SKM-1 treated with dmso at 0.1 percent for 144 hours (cell line): ENCODE measurements around the gene CMC1.
"Not testable (repeated sequence)": the region's sequence is repeated elsewhere in the genome, so short reads cannot be mapped to it uniquely, and the experiment has no call there.

Experiments used
- DNase-seq: peaks from one replicate; lab custom pipeline; 2025; ENCODE audit not compliant: unreplicated experiment; lab: John Stamatoyannopoulos, UW

The CMC1 gene

DNA sequence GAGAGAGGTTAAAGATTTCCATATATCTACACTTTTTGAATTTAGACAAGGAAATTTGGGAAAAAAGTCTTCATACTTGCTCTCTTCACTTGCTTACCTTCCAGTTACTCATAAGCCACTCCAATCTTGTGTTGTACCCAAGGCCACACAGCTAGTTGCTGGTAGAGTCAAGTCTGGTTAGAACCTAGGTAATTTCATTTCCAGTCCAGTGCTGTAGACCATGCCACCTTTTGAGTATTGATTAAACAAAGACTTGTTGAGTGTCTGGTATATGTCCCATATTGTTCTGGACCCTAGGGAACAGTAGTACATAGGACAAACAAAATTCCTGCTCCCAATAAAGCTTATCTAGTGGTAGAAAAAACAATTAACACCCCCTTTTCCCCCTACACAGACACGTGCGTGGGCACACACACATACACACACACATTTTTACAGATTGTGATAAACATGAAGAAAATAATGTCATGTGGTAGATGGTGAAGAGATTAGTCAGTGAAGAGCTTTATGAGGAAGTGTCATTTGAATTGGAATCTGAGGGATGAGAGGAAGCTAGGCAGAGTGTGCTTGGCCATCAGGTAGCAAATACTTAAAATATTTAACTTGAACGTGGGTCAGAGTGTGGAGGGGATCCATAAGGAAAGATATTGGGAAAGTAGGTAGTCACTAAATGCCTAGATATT lies 2.1 kb downstream of the CMC1 start:
- peak; percentile 13 for DNase-seq

DNA sequence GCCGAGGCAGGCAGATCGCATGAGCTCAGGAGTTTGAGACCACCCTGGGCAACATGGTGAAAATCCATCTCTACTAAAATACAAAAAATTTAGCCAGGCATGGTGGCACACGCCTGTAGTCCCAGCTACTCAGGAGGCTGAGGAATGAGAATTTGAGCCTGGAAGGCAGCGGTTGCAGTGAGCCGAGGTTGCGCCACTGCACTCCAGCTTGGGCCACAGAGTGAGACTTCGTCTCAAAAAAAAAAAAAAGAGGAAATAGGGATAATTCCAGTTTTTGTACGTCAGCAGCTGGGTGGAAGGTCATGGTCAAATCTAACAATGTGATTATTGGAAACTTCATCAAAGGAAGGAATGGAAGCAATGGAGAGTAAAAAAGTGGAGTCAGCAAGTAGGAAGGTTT lies 3.1 kb downstream of the CMC1 start:
- peak; percentile 12 for DNase-seq

DNA sequence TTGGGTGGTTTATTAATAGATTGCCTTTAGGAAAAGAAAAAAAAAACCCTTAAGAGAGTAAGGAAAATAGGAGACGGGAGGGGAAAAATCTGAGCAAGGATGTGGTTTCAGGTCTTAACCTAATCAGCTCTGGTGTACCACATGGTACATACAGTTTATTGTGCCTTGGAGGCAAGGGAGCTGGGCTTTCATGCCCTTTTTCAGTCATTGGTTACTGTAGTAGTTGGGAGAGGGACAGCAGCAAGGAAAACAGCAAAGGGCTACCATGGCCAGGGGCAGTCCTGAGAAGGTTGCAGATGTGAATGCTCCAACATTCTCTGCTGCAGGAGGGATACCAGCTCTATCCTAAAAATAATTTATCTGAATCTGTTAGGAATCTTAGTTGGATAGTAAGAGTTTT lies 5.9 kb downstream of the CMC1 start:
- DNase-seq = no peak

- no peak for DNase-seq
Measured at GRCh38 chr3:28250999-28251398, 9.6 kb downstream of the CMC1 start.

- DNase-seq = peak; percentile 77
Measured at GRCh38 chr3:28252001-28252431, 10.6 kb downstream of the CMC1 start.

DNA sequence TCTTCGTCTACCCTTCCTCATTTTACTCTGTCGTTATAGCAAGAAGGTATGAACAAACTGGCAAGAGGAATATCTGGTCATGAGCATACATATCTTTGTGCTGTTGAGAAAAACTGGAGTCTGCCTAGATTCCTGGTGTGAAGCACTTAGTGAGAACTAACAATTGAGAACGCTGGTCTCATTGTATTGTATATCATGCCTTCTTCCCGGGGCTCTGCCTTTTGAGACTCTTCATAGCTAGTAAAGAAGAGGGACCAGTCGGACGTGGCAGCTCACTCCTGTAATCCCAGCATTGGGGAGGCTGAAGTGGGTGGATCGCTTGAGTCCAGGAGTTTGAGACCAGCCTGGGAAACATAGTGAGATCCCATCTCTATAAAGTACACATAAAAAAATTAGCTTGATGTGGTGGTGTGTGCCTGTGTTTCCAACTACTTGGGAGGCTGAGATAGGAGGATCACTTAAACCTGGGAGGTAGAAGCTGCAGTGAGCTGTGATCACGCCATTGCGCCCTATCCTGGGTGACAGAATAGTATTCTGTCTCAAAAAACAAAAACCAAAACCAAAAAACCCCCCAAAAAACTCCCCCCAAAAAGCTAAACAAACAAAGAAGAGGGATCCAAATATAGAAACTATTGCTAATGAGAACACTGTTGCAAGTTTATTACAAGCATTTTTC lies 11.8 kb downstream of the CMC1 start:
- DNase-seq = no peak

- DNase-seq = no peak
Measured at GRCh38 chr3:28262001-28262400, 20.6 kb downstream of the CMC1 start.

GRCh38 chr3:28265641-28266040 lies 24.2 kb downstream of the CMC1 start:
- no peak for DNase-seq

DNA sequence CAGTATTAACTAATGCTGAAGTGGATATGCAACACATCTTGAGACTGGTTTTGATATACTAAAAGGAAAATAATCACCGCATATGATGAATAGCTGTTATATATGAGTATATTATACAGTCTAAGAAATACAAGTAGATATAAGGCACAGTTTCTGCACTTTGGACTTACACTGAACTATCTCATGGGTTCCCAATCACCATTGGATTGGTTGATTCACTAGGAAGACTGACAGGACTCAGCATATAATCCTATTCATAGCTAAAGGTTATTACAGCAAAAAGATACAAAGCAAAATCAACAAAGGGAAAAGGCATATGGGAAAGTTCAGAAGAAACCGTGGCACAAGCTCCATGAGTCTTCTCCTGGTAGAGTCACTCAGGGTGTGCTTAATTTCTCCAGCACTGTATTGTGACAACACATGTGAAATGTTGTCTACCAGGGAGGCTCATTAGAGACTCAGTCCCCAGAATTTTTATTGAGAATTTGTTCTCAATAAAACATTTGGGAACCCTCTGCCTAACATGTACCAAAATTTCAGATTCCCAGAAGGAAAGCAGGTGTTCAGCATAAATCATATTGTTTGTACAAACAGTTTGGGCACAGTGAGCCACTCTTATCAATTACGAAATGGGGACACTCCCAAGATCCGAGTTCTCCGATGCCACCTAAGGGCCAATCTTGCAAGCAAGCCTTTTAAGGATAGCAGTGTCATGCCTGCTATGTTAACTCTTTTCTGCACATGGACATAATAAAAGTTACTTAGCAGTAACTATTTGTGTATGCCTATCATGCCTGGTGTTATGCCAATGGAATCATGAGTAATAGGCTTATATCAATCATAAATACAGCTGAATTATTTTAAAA lies 26.8 kb downstream of the CMC1 start:
- DNase-seq = no peak

- DNase-seq = no peak
Measured at GRCh38 chr3:28268989-28269388, 27.6 kb downstream of the CMC1 start.

GRCh38 chr3:28269884-28270283 lies 28.5 kb downstream of the CMC1 start:
- DNase-seq = not testable (repeated sequence)

GRCh38 chr3:28273837-28274236 lies 32.4 kb downstream of the CMC1 start:
- no peak for DNase-seq

- DNase-seq = no peak
Measured at GRCh38 chr3:28278918-28279317, 37.5 kb downstream of the CMC1 start.

GRCh38 chr3:28279770-28280169 lies 38.4 kb downstream of the CMC1 start:
- no peak for DNase-seq

DNA sequence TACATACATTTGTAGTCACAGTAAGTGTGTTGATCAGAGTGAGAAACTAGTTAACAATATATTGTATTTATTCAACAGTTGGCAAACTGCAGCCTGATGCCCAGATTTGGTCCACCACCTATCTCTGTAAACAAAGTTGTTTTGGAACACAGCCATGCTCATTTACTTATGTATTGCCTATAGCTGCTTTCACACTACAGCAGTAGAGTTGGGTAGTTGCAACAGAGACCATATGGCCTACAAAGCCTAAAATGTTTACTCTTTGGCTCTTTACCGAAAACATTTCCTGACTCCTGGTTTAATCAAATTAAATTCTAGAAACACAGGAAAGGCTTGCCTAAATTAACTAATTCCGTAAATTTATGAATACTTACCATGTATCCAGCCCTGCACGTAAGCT lies 39.4 kb downstream of the CMC1 start:
- DNase-seq = no peak

DNA sequence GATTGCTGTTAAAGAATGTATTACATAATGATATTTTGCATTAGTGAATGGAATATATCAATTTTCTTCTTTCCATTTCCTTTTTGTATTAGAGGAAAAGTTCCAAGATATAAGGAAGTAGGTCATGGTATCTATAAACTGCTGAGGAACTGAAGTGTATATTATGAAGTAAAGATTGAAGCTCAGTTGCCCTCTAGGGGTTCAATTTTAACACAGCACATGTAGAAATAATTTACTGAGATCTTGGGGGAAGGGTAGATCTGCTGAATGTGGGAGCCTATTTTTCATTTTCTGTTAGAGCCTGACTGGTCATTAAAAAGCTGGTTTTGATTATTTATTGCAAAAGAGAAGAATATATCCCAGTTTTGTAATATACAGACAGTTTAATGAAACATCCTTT lies 45.2 kb downstream of the CMC1 start:
- peak; percentile 34 for DNase-seq

DNA sequence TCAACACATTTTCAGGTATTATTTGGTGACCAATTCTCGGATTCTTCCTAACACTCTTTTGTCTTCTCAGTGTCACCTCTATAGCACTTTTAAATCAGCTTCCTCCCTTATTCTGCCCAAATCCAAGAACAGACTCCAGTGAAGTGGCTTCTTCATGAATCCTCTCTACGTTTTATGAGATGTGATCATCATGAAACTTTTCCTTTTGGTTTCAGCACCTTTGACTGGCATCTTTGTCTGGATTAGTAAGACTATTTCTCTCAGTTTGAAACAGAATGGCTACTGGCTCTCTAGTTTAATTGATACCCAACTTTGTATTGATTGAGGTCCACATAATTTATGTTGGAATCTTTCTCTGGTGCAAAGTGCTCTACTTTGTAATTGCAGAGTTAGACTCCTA lies 45.6 kb downstream of the CMC1 start:
- DNase-seq = no peak

DNA sequence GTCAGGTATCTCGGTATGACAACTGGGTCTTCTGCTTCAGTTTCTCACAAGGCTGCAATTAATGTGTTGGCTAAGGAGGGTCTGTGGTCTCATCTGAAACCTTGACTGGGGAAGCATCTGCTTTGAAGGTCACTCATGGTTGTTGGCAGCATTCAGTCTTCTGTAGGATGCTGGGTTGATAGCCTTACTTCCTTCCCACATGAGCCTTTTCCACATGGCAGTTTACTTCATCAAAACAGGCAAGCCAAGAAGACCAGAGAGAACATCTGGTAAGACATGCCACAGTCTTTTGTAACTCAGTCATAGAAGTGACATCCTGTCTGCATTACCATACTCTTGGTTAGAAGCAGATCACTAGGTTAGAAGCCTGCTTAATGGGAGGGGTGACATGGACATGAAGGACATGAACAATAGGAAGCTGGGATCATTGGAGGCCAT lies 49.5 kb downstream of the CMC1 start:
- no peak for DNase-seq

GRCh38 chr3:28291577-28291976 lies 50.2 kb downstream of the CMC1 start:
- no peak for DNase-seq

DNA sequence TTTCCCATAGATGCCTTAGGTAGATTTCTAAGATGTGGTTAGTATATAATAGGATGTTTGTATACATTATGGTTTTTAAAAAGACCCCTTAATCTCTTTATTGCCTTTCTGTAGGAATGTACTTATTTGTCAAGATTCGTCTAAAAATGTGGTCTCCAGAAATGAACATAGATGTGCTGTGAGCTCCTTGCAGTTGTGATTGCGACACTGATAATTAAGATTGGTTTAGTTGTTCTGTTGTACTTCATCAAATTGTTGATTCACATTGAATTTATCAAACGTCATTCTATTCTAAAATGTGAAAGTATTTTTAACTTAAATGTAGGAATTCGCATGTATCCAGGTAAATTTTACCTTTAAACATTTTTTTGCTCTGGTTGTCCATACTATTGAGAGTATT lies 51.2 kb downstream of the CMC1 start:
- no peak for DNase-seq

GRCh38 chr3:28294667-28295413 lies 53.4 kb downstream of the CMC1 start:
- no peak for DNase-seq
